Left cardiac atrium (tissue), 4 donors: Measurements from ENCODE around the gene ARPC4. TPM values are rescaled to one million over a fixed set of nuclear protein-coding genes. Genes with fewer than 3 reads are reported as not detected.
A peak's percentile ranks its signal among the peaks of the same experiment; 100 is the strongest.

Experiments used
- ATAC-seq, 2 donors: fragments of 200-7000 bp; cut with Tn5 transposase; one replicate each; pipeline ENCODE4 v1.9.1; 2020; ENCODE audit warnings: mild to moderate bottlenecking in 2 of 2, moderate library complexity in 2 of 2
- DNase-seq: peaks from one replicate; pipeline ENCODE4 v3.0.0-alpha.2; 2020
- intact Hi-C, 2 donors: fragments of 100-400 bp; cut with DNase I; formaldehyde crosslinking; loops; one replicate each; pipeline versions ENCODE4 v1.14.1 to v1.15.1; 2022 to 2023
- long read RNA-seq: library from polyadenylated mRNA; unstranded; transcript quantifications from one replicate; pipeline ENCODE4 v2.0.0, GENCODE V29; 2021
- total RNA-seq, 2 donors: library from RNA; stranded (reverse); fragmentation: NEBNext Ultra II Directional; extraction: Animal tissue kit (Norgen Biotek cat#: 25700); gene quantifications; one replicate each; pipeline ENCODE4 v1.2.1, GENCODE V29; 2021
- donor health status: DM: no; HTN: yes; CAD: no.
- donor health status: DM: no; HTN: yes; CAD: no; lungs with severe emphysema.
- donor health status: DM: yes; HTN: yes; CAD: no.
- donor health status: Dilated cardiomyopathy.

ARPC4 gene
- total RNA-seq, result 10 to 100 TPM; 80.8 to 96.2 TPM
- long read RNA-seq, transcript ARPC4-208 (6 exons, 942 nt), result minor isoform, 6 of 77 reads
- long read RNA-seq, transcript ARPC4-201 (6 exons, 2,582 nt), result major isoform, 57 of 77 reads
- long read RNA-seq, partial matches to known transcripts, result 7 of 77 reads
- long read RNA-seq, other reads (novel, unspliced or antisense), result 5 of 77 reads

- ATAC-seq (peak; percentile 94 to 95), DNase-seq (peak; percentile 97)
- intact Hi-C loops, result no loop called here
Measured at GRCh38 chr3:9792405-9793160, at the start of gene ARPC4, which contains the start of gene TADA3. Gene ARPC4, plus strand, starts transcription at chr3:9793082. Its CDS starts 40 bp downstream, at chr3:9793122. Gene TADA3, minus strand, starts transcription at chr3:9792473. Its CDS starts 1,007 bp downstream, at chr3:9791466.

GRCh38 chr3:9743548-9743947 lies 49.3 kb upstream of the ARPC4 start:
- ATAC-seq (no peak), DNase-seq (no peak)
- intact Hi-C loops, result no loop called here

- ATAC-seq (no peak), DNase-seq (no peak)
- intact Hi-C loops, result no loop called here
Measured at GRCh38 chr3:9744162-9744561, 48.7 kb upstream of the ARPC4 start.

- no peak for DNase-seq
- intact Hi-C loops, result no loop called here
- ATAC-seq, result no peak
Measured at GRCh38 chr3:9745521-9745920, 47.4 kb upstream of the ARPC4 start.

GRCh38 chr3:9746330-9746729 lies 46.6 kb upstream of the ARPC4 start:
- no peak for DNase-seq
- intact Hi-C loops, result no loop called here
- no peak for ATAC-seq

GRCh38 chr3:9747267-9747666 lies 45.6 kb upstream of the ARPC4 start:
- ATAC-seq, result no peak
- intact Hi-C loops, result no loop called here
- no peak for DNase-seq

GRCh38 chr3:9748031-9748430 lies 44.9 kb upstream of the ARPC4 start:
- DNase-seq (no peak), ATAC-seq (no peak)
- intact Hi-C loops, result loop anchor here in 1 of 2 donors (2.0 kb wide), 1 partner anchor 15 kb away; no protein-coding TSS in a partner anchor

- intact Hi-C loops, result loop anchor here in 1 of 2 donors (2.0 kb wide), 1 partner anchor 16 kb away; no protein-coding TSS in a partner anchor
- DNase-seq (no peak), ATAC-seq (no peak)
Measured at GRCh38 chr3:9749296-9749644, 43.6 kb upstream of the ARPC4 start.

- intact Hi-C loops, result loop anchor here in 1 of 2 donors (2.0 kb wide), 1 partner anchor 17 kb away; no protein-coding TSS in a partner anchor
- DNase-seq (peak; percentile 98), ATAC-seq (peak; percentile 98 to 99)
Measured at GRCh38 chr3:9749645-9750555, 43.0 kb upstream of the ARPC4 start, which contains the start of gene OGG1. Gene OGG1, plus strand, starts transcription at chr3:9749952. Its CDS starts 335 bp downstream, at chr3:9750287.

GRCh38 chr3:9750556-9751411 lies 42.1 kb upstream of the ARPC4 start:
- intact Hi-C loops, result no loop called here

GRCh38 chr3:9754678-9755077 lies 38.2 kb upstream of the ARPC4 start:
- DNase-seq (no peak), ATAC-seq (no peak)
- intact Hi-C loops, result no loop called here

More at GRCh38 chr3:9750556-9751411, 42.1 kb upstream of the ARPC4 start:
- DNase-seq (no peak), ATAC-seq (no peak)

- intact Hi-C loops, result no loop called here
- ATAC-seq (no peak), DNase-seq (no peak)
Measured at GRCh38 chr3:9757427-9757826, 35.5 kb upstream of the ARPC4 start.

- ATAC-seq (no peak), DNase-seq (no peak)
- intact Hi-C loops, result no loop called here
Measured at GRCh38 chr3:9760779-9761505, 31.9 kb upstream of the ARPC4 start.

GRCh38 chr3:9761919-9762318 lies 31.0 kb upstream of the ARPC4 start:
- ATAC-seq, result no peak
- intact Hi-C loops, result no loop called here

GRCh38 chr3:9762871-9763270 lies 30.0 kb upstream of the ARPC4 start:
- DNase-seq, result no peak
- intact Hi-C loops, result no loop called here
- ATAC-seq, result no peak

More at GRCh38 chr3:9761919-9762318, 31.0 kb upstream of the ARPC4 start:
- DNase-seq, result no peak

- ATAC-seq (no peak), DNase-seq (no peak)
- intact Hi-C loops, result no loop called here
Measured at GRCh38 chr3:9765865-9766264, 27.0 kb upstream of the ARPC4 start.

GRCh38 chr3:9767418-9767817 lies 25.5 kb upstream of the ARPC4 start:
- DNase-seq, result peak; percentile 44
- intact Hi-C loops, result no loop called here
- peak in 1 of 2 donors; percentile 25 for ATAC-seq
